OCI-LY1 (cell line): Measurements from ENCODE around the gene ALDH1A3.

Experiments
- H2AFZ ChIP-seq: fragments of 200-600 bp; sonication (generic), shearing (Covaris generic); 2 replicates; pipeline ENCODE4 v1.6.0; 2014; ENCODE audit warnings: antibody characterized with exemption, mild to moderate bottlenecking, low read length
- H3F3A ChIP-seq: fragments of 200-600 bp; sonication (generic), shearing (Covaris generic); 2 replicates; pipeline ENCODE4 v1.6.0; 2014; ENCODE audit warnings: mild to moderate bottlenecking, antibody characterized with exemption, low read length, moderate library complexity; ENCODE audit not compliant: insufficient read depth
- H3K27ac ChIP-seq: fragments of 200-600 bp; sonication (generic); 2 replicates; pipeline ENCODE4 v1.5.1; 2014; ENCODE audit warnings: low read length, mixed run types, mild to moderate bottlenecking, low read depth; ENCODE audit not compliant: poor library complexity, severe bottlenecking
- H3K27me3 ChIP-seq: fragments of 200-600 bp; sonication (generic); 2 replicates; pipeline ENCODE4 v1.6.0; 2014; ENCODE audit warnings: antibody characterized with exemption, mild to moderate bottlenecking, low read length, moderate library complexity; ENCODE audit not compliant: insufficient read depth
- H3K36me3 ChIP-seq: fragments of 200-600 bp; sonication (generic); 2 replicates; pipeline ENCODE4 v1.6.1; 2014; ENCODE audit warnings: mild to moderate bottlenecking, antibody characterized with exemption, low read length, moderate library complexity, mixed read lengths; ENCODE audit not compliant: insufficient read depth
- H3K4me1 ChIP-seq: fragments of 200-600 bp; sonication (generic); 2 replicates; pipeline ENCODE4 v1.5.1; 2014; ENCODE audit warnings: mild to moderate bottlenecking, low read length, moderate library complexity; ENCODE audit not compliant: insufficient read depth, severe bottlenecking
- H3K4me2 ChIP-seq: fragments of 200-600 bp; sonication (generic), shearing (Covaris generic); 2 replicates; pipeline ENCODE4 v1.6.1; 2014; ENCODE audit warnings: low read length
- H3K4me3 ChIP-seq: fragments of 200-600 bp; sonication (generic); 2 replicates; pipeline ENCODE4 v1.5.1; 2014; ENCODE audit warnings: low read length, low read depth, mild to moderate bottlenecking, mixed read lengths; ENCODE audit not compliant: poor library complexity, severe bottlenecking
- H3K79me2 ChIP-seq: fragments of 200-600 bp; shearing (Covaris generic); 2 replicates; pipeline ENCODE4 v1.6.1; 2016; ENCODE audit warnings: mixed run types, low read length, mixed read lengths; ENCODE audit not compliant: insufficient read depth
- H3K9ac ChIP-seq: fragments of 200-600 bp; sonication (generic), shearing (Covaris generic); 2 replicates; pipeline ENCODE4 v1.6.1; 2014; ENCODE audit warnings: mild to moderate bottlenecking, low read length, mixed read lengths
- H3K9me2 ChIP-seq: fragments of 200-600 bp; sonication (generic), shearing (Covaris generic); 2 replicates; pipeline ENCODE4 v1.6.1; 2014; ENCODE audit warnings: low read depth, mild to moderate bottlenecking, low read length, mixed read lengths
- H3K9me3 ChIP-seq: fragments of 200-600 bp; shearing (Covaris generic); 2 replicates; pipeline ENCODE4 v1.6.1; 2014; ENCODE audit warnings: low read length, mixed read lengths
- H4K20me1 ChIP-seq: fragments of 200-600 bp; sonication (generic), shearing (Covaris generic); 2 replicates; pipeline ENCODE4 v1.6.0; 2016; ENCODE audit warnings: mild to moderate bottlenecking, low read length; ENCODE audit not compliant: insufficient read depth
- CTCF ChIP-seq: fragments of 200-600 bp; sonication (generic), shearing (Covaris generic); IDR thresholded peaks from 2 replicates; pipeline ENCODE4 v1.5.1; 2017; ENCODE audit warnings: mild to moderate bottlenecking, antibody characterized with exemption, low read length, moderate library complexity, mixed read lengths
- EZH2 ChIP-seq: fragments of 200-600 bp; sonication (generic), shearing (Covaris generic); IDR thresholded peaks from 2 replicates; pipeline ENCODE4 v1.8.0; 2017; ENCODE audit warnings: borderline replicate concordance, mixed run types, mild to moderate bottlenecking, antibody characterized with exemption, low read length, moderate library complexity, mixed read lengths

Gene ALDH1A3

GRCh38 chr15:100844167-100844566, 35.5 kb upstream of the ALDH1A3 start:
- no peak for TF ChIP-seq CTCF
- TF ChIP-seq EZH2: no peak
- H2AFZ ChIP-seq: no peak overlapping the region
- no peaks in the 10 kb centered on the region for H3F3A ChIP-seq
- H3K9me3 ChIP-seq: no peaks in the 10 kb centered on the region
- no peaks in the 10 kb centered on the region for H3K79me2 ChIP-seq
- H3K27ac ChIP-seq: no peak overlapping the region
- H4K20me1 ChIP-seq: no peaks in the 10 kb centered on the region
- no peak overlapping the region for H3K9ac ChIP-seq
- H3K27me3 ChIP-seq: no peaks in the 10 kb centered on the region
- no peak overlapping the region for H3K4me2 ChIP-seq
- no peaks in the 10 kb centered on the region for H3K9me2 ChIP-seq
- H3K4me3 ChIP-seq: no peak overlapping the region
- H3K36me3 ChIP-seq: no peaks in the 10 kb centered on the region
- H3K4me1 ChIP-seq: peaks cover 2% of the 10 kb centered on the region

- Histone ChIP-seq H3K79me2 (no peaks in the 10 kb centered on the region), H4K20me1 (no peaks in the 10 kb centered on the region), H3K9me3 (no peaks in the 10 kb centered on the region), H2AFZ (no peak overlapping the region), H3K9me2 (no peaks in the 10 kb centered on the region), H3K27me3 (no peaks in the 10 kb centered on the region), H3K4me2 (no peak overlapping the region), H3K4me1 (peaks cover 9% of the 10 kb centered on the region), H3K27ac (no peak overlapping the region), H3K9ac (no peak overlapping the region), H3K4me3 (no peak overlapping the region), H3K36me3 (no peaks in the 10 kb centered on the region), H3F3A (no peaks in the 10 kb centered on the region)
- no peak for TF ChIP-seq EZH2
- no peak for TF ChIP-seq CTCF
Measured at GRCh38 chr15:100844778-100845177, 34.9 kb upstream of the ALDH1A3 start.

GRCh38 chr15:100847194-100847593, 32.4 kb upstream of the ALDH1A3 start:
- TF ChIP-seq CTCF: no peak
- TF ChIP-seq EZH2: no peak
- Histone ChIP-seq H3K4me2 (no peak overlapping the region), H2AFZ (no peak overlapping the region), H3K4me1 (peaks cover 11% of the 10 kb centered on the region), H4K20me1 (no peaks in the 10 kb centered on the region), H3F3A (no peaks in the 10 kb centered on the region), H3K9me3 (no peaks in the 10 kb centered on the region), H3K36me3 (no peaks in the 10 kb centered on the region), H3K9me2 (no peaks in the 10 kb centered on the region), H3K79me2 (no peaks in the 10 kb centered on the region), H3K9ac (no peak overlapping the region), H3K27me3 (0 out of 2 replicates have a peak, but pooled peaks cover 4% of the 10 kb centered on the region), H3K27ac (no peak overlapping the region), H3K4me3 (no peak overlapping the region)
